Esophagus muscularis mucosa (tissue), 4 donors: Measurements from ENCODE around the gene PRRT3.

ENCODE experiments used
- EP300 ChIP-seq: sonication (generic); formaldehyde crosslinking; IDR thresholded peaks from one replicate; pipeline ENCODE4 v1.6.1; 2017; ENCODE audit warnings: antibody characterized with exemption
- POLR2A ChIP-seq: fragments of 450-650 bp; IDR thresholded peaks from one replicate; pipeline ENCODE4 v1.6.1; 2017; ENCODE audit warnings: antibody characterized with exemption, moderate library complexity, mild to moderate bottlenecking, low read depth
- POLR2AphosphoS5 ChIP-seq, 2 donors: sonication (generic); formaldehyde crosslinking; IDR thresholded peaks; one replicate each; pipeline ENCODE4 v1.6.1; 2017; ENCODE audit warnings: antibody characterized with exemption in 2 of 2
- TF ChIP-seq, protein P1 (sequence below), 3 experiments: fragments of 200-600 bp in 2 of 3; fragments of 450-650 bp in 1 of 3; sonication (generic) in 2 of 3; IDR thresholded peaks; one replicate each; pipeline ENCODE4 v1.5.1; 2017 to 2019; ENCODE audit warnings: antibody characterized with exemption in 3 of 3, mild to moderate bottlenecking in 2 of 3, moderate library complexity in 1 of 3

DNA sequence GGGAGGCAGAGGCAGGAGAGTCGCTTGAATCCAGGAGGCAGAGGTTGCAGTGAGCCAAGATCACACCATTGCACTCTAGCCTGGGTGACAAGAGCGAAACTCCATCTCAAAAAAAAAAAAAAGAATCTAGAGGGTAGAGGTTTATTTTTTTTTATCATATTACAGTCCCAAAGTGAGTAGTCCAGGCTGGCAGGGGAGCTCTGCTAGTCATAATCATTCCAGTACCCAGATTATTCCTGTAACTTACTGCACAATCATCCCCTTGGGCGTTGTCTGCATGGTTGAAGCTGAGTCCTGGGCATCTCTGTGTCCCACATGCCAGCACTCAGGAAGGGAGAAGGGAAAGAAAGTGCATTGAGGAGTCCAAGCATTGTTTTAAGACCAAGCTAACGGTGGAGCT lies 10.0 kb downstream of the PRRT3 start:
- TF ChIP-seq POLR2A (no peak), POLR2AphosphoS5 (IDR thresholded peaks at IDR 0.05) (no peak), EP300 (no peak)
- TF ChIP-seq, protein P1, sequence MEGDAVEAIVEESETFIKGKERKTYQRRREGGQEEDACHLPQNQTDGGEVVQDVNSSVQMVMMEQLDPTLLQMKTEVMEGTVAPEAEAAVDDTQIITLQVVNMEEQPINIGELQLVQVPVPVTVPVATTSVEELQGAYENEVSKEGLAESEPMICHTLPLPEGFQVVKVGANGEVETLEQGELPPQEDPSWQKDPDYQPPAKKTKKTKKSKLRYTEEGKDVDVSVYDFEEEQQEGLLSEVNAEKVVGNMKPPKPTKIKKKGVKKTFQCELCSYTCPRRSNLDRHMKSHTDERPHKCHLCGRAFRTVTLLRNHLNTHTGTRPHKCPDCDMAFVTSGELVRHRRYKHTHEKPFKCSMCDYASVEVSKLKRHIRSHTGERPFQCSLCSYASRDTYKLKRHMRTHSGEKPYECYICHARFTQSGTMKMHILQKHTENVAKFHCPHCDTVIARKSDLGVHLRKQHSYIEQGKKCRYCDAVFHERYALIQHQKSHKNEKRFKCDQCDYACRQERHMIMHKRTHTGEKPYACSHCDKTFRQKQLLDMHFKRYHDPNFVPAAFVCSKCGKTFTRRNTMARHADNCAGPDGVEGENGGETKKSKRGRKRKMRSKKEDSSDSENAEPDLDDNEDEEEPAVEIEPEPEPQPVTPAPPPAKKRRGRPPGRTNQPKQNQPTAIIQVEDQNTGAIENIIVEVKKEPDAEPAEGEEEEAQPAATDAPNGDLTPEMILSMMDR (IDR thresholded peaks at IDR 0.05), result no peak
